HG03558 (cell line): ENCODE data around the gene ATP8A1.

ENCODE experiments used
- ATAC-seq: cut with Tn5 transposase; IDR thresholded peaks from one replicate; pipeline ENCODE4 v1.9.1; 2021; ENCODE audit warnings: moderate number of reproducible peaks; ENCODE audit not compliant: unreplicated experiment; ENCODE audit errors: extremely low read depth

Gene ATP8A1

DNA sequence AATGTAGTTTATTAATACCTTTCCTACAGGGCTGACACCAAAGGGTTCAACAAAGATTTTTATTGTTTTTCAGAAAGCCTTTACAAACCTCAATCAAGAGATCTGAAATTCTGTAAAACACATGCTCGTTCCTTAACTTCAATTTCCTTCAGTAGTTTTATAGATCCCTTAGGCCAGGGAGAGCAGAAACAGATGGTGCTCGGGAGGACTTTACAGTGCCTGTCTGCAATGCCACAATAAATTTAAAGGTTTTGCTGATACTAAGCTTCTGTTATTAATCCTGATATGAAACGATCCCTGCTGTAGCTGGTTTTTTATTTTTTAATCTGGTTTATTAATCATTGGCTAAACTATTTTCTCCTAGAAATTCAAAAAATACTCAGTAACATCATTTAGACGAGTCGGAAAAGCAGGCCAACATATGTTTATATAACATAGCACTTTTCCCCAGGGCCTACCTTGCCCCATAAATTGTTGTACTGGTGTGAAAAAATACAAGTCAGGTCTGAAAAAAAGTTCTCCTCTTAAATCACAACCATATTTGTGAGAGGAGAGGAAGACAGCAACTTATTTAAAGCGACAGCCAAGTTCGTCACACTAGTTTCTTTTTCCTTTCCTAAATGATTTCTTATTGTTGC is 219.9 kb downstream of the ATP8A1 start:
- no peak for ATAC-seq

DNA sequence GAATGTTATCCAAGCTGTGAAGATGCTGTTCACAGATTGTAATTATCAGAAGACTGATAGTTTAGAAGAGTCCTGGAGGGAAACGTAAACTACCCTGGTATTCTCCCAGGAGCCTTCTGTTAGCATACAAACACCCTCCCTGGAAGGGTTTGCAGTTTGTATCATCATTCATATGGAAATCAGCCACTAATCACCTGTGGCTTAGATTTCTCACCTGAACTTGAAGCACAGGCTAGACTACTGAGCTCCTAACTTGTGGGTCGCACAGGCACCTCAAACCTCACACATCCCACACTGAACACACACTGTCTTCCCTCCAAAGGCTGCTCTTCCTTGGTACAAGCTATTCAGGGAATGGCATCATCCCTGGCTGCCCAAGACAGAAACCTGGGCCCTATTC is 228.9 kb downstream of the ATP8A1 start:
- ATAC-seq, result no peak

DNA sequence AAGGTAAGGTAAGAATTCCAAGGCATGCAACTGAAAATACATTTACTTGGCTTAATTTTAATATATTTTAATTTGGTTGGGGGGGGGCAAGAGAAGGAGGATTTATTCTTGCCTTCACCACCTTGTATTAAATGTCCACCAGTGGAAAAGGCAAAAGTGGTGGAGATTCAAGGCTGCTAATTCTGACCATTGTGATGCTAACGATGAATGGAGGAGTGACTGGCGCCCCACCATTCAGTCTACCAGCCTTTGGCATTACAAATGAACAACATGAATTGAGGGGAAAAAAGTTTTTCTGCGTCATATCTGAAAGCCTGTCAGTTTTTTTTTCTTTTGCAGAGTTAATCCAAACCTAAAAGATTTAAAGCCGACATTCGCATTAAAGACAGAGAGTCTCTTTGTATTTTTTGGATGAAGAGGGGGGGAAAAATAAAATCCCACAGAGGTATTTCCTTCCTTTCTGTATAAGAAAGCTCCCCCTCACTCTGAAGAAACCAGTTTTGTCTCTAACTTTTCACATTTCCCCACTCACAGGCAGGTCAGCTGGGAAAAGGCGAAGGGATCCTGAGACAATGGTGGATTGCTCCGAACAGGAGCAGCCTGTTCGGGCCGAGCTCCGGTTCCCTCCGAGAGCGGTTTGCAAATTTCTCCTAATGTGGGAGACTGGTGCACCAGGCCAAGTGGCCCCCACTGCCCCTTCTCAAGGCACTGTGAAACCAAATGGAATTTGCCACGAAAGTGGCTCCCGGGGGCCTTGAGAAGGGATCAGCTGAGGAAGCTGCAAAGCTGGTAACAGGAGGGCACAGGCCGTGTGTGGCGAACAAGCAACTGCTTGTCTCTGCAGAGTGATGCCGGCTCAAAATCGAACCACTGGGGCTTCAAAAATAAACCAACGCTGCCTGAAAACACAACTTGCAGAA is 231.5 kb downstream of the ATP8A1 start:
- no peak for ATAC-seq

DNA sequence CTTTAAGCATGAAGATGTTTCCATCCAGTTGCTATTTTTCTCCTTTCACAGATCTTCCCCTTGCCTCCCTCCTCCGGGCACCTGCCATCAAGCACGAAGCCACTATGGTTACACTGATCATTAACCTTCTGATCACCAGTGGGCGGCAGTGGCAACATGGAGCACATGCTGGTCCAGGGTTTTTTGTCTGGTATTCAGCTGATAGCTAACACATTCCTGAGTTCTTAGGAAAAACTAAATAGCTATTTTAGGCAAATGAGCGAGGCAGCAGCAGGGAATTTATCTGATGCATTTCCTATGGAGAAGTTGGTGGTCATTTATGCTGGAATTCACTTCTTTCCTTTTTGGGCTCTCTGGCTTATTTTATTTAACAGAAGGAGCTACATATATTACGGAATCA is 236.8 kb downstream of the ATP8A1 start:
- no peak for ATAC-seq

DNA sequence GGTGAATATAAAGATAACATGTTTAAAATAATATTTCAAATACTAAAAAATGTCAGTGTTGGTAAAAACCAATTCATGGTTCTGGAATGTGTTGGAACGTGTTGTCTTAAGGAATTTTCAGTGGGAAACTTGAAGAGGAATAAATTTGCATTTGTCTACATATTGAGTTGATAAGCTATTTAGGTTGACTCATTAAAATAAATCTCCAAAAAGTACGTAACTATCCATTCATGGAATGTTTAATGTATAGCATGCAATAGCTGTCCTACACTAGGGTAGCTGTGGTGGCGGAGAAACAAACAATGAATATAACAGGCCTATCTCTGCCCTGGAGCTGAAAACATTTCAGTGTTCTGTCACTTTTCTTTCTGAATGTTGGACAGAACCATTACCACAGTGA is 239.4 kb downstream of the ATP8A1 start:
- no peak for ATAC-seq

DNA sequence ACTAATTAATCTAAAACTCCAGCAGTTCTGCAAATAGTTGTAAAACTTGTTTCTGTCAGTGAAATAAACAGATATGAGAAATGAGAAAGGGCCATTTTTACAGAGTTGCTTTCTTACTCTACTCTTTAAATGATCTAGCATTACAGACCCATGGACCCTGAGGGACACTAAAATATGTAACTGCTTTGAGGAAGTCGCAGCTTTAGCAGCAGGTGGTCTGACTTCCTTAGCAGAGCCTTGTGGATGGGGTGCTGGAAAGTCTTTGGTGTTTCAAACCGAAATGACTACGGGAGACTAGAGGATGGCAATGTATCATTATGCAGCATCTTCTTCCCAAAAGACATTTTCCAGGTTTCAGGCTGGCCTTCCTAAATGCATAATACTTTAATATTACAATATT is 240.9 kb downstream of the ATP8A1 start:
- ATAC-seq, result no peak

DNA sequence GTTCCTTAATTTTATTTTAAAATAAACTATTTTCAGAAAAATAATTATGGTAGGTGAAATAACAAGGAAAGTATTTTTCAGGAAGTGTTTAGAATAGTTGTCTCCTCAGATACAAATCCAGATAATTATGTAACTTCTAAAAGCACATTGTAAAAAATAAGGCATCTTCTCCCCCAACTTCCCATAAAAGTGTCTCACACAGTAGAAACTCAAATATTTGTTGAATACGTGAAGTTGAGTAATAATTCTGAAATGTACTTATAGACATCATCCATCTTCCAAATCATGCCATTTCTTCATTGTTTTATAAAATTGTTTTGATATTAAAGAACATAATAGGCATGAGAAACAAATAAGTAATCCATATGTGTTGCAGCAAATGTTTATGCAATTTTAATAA is 241.6 kb downstream of the ATP8A1 start:
- no peak for ATAC-seq

DNA sequence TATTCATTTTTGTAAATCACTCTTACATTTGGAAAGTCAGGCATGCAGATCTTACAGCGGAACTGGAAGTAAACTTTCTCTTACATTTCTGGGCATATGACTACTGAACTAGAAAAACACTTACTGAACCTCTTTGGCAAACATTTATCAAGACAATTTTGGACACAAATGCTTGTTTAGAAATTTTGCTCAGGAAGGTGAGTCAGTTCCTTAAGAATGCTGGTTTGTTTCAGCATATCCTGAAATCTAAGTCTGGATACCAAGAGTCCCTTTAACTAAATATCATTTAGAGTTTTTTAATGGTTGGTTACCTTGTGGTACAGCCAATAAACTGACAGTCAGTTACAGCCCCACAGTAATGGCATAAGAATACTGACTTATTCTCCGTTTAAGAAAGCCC is 244.7 kb downstream of the ATP8A1 start:
- no peak for ATAC-seq

DNA sequence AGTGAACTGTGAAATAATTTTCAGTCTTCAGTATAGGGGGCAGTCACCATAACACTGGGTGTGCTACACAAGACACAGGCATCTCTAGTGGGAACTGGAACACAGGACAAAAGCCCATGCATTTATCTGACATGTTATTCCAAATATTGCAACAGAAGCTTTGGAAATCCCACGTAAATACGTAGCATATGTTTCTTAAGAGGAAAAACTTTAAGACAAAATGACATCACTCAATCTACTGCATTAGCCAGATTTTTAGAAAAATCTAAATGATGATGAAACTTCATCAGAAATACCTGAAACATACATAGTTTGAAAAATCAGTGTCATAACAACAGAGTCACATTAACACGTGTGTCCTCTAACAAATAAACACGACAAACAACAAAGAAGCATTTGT is 245.1 kb downstream of the ATP8A1 start:
- ATAC-seq, result no peak

DNA sequence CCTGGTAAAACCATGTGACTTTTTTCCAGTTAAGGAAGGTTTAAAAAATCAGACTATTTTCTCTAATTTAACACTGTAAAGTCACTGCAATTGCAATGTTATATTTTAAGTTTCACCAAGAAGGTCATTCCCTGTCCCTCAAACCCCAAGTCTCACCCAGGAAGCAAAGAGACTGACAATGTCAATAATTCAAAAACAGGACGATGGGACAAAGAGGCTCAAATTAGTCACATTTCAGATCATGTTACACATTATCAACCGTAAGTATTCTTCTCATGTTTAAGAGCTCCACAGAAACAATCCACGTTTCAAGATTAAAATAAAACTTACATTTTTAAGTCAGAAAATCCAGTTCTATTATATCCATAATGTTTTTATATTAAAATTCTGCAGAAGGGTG is 246.5 kb downstream of the ATP8A1 start:
- ATAC-seq, result no peak

DNA sequence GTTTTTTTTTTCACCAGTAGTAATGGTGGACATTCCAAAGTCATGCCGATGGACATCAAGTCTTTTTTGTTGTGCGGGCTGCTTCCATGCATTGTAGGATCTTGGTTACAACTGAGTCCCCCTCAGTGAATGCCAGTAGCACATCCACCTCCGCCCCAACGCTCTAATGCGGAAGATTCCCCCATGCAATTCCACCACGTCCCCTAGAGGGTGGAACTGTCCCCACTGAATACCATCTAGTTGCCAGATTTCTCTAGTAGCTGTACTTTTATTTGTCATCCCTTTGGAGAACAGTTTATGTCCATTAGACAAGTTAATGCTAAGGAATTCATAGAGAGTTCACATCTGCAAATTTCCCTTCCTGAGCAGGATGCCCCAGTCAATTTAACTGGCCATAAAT is 252.9 kb downstream of the ATP8A1 start:
- ATAC-seq, result no peak

DNA sequence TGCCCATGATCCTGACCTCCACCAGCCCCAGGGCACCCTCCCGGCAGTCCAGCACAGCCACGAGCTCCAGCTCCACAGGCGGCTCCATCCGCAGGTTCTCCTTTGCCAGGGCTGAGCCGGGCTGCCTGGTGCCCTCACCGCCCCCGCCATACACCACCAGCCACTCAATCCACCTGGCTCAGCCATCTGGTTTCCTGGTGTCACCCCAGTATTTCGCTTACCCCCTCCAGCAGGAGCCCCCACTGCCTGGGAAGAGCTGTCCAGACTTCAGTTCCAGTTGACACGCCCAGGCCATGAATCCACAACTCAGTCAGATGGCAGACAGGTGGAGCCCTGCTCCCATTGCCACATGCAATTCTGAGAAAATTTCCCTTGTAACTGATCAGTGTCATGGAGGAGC is 255.7 kb downstream of the ATP8A1 start:
- no peak for ATAC-seq

DNA sequence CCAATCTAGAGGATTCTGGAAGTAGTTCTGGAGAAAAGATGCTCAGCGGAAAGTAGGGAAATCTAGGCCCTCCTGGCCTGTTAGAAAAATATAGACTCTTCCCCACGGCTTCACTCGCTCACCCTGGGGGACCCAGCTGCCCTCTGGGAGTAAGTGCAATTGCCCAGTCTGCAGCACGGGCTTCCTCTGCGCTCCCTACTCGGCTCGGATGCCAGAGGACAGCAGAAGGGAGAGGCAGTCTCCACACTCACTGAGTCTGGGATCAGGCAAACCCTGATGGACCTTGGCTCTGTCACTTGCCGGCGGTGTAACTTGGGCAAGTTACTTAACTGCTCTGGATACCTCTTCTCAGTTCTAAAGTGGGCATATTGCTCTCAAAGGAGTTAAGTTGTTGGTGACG is 257.5 kb downstream of the ATP8A1 start:
- no peak for ATAC-seq

DNA sequence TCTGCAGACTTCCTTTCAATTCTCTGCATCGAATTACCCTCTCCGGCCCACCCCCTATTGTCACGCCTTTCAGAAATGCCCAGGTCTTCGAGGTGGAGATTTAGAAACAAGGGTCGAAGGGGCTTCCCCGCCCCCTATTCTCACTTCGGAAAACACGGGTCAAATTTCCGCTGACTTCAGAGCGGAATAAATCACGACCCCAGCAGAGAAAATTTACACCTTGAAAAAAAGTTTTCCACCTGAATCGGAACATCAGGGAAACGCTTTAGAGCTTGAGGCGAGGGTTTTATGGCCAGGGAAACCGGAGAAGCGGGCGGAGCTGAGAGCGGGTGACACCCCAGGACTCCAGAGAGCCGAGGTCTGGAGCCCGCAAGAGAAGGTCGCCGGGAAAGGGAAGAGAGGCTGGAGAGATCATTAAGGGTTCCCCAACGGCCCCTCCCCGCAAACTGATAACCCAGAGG is 258.0 kb downstream of the ATP8A1 start:
- ATAC-seq, result no peak

DNA sequence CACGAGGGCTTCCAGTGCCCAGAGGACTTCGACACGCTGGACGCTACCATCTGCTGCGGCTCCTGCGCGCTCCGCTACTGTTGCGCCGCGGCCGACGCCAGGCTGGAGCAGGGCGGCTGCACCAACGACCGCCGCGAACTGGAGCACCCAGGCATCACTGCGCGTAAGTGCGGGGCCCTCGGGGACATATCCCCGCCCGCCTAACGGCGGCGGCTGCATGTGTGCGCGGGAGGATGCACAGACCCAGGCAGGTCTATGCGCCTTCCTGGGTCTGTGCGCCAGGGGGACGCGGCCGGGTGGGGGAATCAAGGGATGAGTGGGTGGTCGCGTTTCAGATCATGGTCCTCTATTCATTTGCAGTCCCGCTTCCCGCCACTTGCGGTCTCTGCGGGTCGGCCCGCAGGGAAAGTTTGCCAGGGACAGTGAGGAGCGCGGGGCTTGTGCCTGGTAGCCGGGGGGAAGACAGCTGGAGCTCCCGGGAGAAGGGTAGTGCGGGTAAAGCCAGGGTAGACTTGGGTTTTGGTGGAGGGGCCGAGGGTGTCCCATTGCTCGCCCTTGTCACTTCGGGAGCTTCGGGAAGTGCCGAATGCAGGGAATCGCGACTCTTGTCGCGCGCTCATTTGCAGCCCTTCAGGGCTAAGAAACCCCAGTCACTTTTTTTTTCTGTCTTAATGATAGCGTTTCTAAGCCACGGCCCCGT is 258.6 kb downstream of the ATP8A1 start:
- no peak for ATAC-seq

DNA sequence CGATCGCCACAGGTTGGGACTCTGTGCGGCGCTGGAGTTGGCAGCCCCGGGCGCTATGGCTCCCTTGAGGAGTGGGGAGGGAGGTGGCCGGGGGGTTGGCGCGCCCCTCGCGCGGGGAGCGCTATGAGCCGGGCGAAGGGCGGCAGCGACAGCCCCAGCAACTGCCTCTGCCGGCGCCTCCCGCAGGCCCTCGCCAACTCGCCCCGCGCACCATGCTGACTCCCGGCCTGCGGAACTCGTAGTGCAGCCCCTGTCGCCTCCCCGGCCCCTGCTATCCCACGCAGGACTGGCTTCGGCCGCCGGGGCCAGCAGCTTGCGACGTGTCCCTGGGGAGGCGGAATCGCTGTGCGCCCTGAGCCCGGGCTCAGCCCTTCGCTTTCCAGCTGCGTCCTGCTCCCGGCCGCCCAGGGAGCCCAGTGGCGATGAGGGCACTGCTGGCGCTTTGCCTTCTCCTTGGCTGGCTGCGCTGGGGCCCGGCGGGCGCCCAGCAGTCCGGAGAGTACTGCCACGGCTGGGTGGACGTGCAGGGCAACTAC is 259.2 kb downstream of the ATP8A1 start:
- ATAC-seq, result no peak

DNA sequence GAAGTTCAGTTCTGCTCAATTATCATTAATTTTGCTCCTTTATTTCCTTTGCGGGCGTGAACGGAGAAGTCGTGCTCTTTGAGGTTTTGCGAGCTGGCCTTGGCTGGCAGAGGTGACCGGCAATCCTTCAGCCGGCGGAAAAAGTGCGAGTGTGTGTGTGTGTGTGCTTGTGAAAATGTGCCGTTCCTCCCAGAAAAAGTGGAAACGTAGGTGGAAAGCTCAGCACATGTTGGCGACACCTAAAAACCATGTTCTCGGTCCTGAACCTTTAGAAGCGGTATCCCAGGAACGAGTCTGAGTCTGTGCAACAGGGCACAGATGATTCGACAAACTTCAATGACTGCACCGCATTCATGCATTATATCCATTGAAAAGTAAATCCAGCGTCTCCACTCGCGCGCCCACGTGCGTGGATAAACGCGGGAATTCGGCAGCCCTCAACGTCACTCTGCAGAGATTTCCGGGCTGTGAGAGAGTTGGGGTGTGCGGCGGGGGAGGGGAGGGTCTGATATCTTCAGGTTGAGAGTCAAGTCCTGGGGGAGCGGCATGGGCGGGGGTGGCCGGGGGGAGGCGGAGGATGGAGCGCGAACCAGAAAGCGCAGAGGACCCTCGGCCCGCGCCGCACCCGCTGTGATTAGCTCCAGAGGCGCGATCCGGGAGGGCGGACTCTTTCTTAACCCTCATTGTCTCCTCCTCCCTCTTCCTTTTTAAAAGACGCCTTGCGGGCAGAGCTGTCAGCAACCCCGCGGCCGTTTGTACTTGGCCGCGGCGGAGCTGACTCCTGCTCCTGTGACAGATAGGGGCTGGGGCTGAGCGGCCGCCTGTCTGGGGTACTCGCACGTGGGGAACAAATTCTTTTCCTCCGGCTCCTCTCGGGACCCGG is 259.9 kb downstream of the ATP8A1 start, which contains the start of gene SHISA3:
SHISA3 (plus strand) TSS at position 737 of the 883 bp plus-strand sequence. CDS start 569 bp downstream, outside the sequence.
- no peak for ATAC-seq

DNA sequence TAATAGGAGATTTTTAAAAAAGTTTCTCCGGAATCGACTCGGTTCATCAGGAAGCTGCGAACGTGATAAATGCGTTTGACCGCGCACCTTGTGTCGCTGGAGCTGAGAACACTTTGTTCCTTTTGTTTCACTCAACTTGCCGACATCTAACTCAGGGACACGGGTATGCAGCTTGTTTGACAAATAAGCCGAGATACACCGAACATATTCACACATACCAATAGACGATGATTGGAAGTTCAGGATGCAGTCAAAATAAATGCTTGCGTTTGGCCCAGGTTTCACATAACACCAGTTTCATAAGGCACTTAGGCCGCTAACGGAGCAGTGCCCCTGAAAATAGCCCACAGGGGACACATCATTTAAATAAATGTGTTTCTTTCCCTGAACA is 260.5 kb downstream of the ATP8A1 start:
- ATAC-seq, result no peak

DNA sequence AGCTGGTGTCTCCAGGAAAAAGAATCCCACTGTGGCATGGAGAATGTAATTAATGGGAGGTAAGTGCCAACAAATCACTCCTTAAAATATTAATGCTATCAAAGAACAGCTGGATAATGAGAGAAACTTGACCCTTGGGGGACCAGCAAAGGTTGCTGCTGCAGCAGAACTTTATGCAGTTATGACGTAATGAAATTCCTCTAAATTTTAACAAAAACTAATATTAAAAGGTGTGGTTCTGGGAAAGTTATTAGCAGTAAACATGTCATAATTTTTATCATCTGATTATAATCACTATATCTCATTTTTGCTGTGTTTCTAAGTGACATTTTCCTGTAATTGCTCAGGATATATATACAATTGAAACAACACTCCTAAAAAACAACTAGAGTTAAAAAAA is 261.3 kb downstream of the ATP8A1 start:
- ATAC-seq, result no peak

DNA sequence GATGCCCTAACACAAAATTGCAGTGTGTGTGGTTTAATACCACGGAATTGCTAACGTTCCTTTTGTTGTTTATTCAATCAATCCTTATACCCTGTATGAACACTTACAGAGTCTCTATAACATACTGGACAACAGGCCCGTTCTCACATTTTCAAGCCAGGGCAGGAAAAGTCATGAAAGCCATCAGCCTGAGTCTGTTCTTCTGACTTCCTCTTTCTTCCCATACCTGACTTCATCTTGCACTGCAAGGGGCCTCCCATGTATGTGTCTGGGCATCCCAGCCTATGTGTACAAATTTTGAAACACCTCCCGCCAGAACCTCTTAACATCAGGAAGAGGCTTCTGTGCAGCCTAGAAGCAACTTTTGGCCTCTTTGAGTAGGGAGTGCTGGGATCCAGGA is 264.5 kb downstream of the ATP8A1 start:
- ATAC-seq, result no peak
